IMR-90 (cell line): Measurements from ENCODE around the gene EFHC1. TPM values are rescaled to one million over a fixed set of nuclear protein-coding genes. Genes with fewer than 3 reads are reported as not detected.
A peak's percentile ranks its signal among the peaks of the same experiment; 100 is the strongest.

ENCODE experiments used
- ATAC-seq: fragments of 200-7000 bp; cut with Tn5 transposase; 2 replicates; pipeline ENCODE4 v1.9.1; 2020; ENCODE audit warnings: low read depth, mild to moderate bottlenecking, moderate library complexity
- BruUV-seq: library from RNA; stranded (reverse); fragments of 400-500 nt; replicated peaks from 2 replicates; lab custom pipeline; 2021; lab: Mats Ljungman, UMichigan
- CTCF ChIA-PET: fragments of 300-600 bp; formaldehyde crosslinking; extraction: SDS; loops from one replicate; lab custom pipeline; 2021; ENCODE audit warnings: antibody characterized with exemption; lab: Yijun Ruan, JAX
- POLR2A ChIA-PET: fragments of 300-600 bp; sonication (Branson Sonifier 250); formaldehyde crosslinking; loops from one replicate; lab custom pipeline; 2022; ENCODE audit warnings: antibody characterized with exemption; ENCODE audit not compliant: unreplicated experiment; lab: Charles Lee
- DNase-seq: peaks from one replicate; pipeline ENCODE4 v3.0.0; 2013
- H2AFZ ChIP-seq: replicated peaks from 2 replicates; pipeline ENCODE3; 2013; ENCODE audit warnings: low read length, mild to moderate bottlenecking; ENCODE audit not compliant: poor library complexity
- H2AK5ac ChIP-seq: 2 replicates; pipeline ENCODE4 v1.6.1; 2013; ENCODE audit warnings: low read depth, low read length, inconsistent platforms
- H2AK9ac ChIP-seq: replicated peaks from 2 replicates; pipeline ENCODE3; 2013; ENCODE audit warnings: mild to moderate bottlenecking, low read depth, low read length, moderate library complexity; ENCODE audit not compliant: poor library complexity
- H2BK120ac ChIP-seq: 2 replicates; pipeline ENCODE4 v1.6.1; 2013; ENCODE audit warnings: low read depth, low read length, inconsistent platforms
- H2BK15ac ChIP-seq: 3 replicates; pipeline ENCODE4 v1.6.1; 2013; ENCODE audit warnings: low read depth, low read length, inconsistent platforms
- H2BK20ac ChIP-seq: 2 replicates; pipeline ENCODE4 v1.6.1; 2013; ENCODE audit warnings: low read depth, mild to moderate bottlenecking, inconsistent platforms, low read length, moderate library complexity
- H2BK5ac ChIP-seq: 2 replicates; pipeline ENCODE4 v1.6.1; 2013; ENCODE audit warnings: mild to moderate bottlenecking, low read depth, low read length, inconsistent platforms; ENCODE audit not compliant: poor library complexity, severe bottlenecking
- H3K14ac ChIP-seq: replicated peaks from 2 replicates; pipeline ENCODE4 v1.6.1; 2013; ENCODE audit warnings: low read depth, low read length, inconsistent platforms
- H3K18ac ChIP-seq: 2 replicates; pipeline ENCODE4 v1.6.1; 2013; ENCODE audit warnings: low read depth, low read length, control low read depth
- H3K23ac ChIP-seq: 2 replicates; pipeline ENCODE4 v1.6.1; 2013; ENCODE audit warnings: low read depth, low read length, inconsistent platforms
- H3K27ac ChIP-seq: 2 replicates; pipeline ENCODE4 v1.5.1; 2013; ENCODE audit warnings: mild to moderate bottlenecking, control low read depth, low read length; ENCODE audit not compliant: insufficient read depth
- H3K27me3 ChIP-seq: 2 replicates; pipeline ENCODE4 v1.6.1; 2013; ENCODE audit warnings: low read length; ENCODE audit not compliant: control insufficient read depth, insufficient read depth
- H3K36me3 ChIP-seq: 2 replicates; pipeline ENCODE4 v1.6.1; 2013; ENCODE audit warnings: low read length, mixed read lengths; ENCODE audit not compliant: control insufficient read depth, insufficient read depth
- H3K4ac ChIP-seq: 2 replicates; pipeline ENCODE4 v1.6.1; 2013; ENCODE audit warnings: low read depth, low read length, inconsistent platforms
- H3K4me1 ChIP-seq: 2 replicates; pipeline ENCODE4 v1.6.1; 2013; ENCODE audit warnings: low read length, mixed read lengths; ENCODE audit not compliant: control insufficient read depth, insufficient read depth
- H3K4me2 ChIP-seq: 2 replicates; pipeline ENCODE4 v1.6.1; 2013; ENCODE audit warnings: low read depth, mild to moderate bottlenecking, control low read depth, low read length, moderate library complexity
- H3K4me3 ChIP-seq: 2 replicates; pipeline ENCODE4 v1.5.1; 2013; ENCODE audit warnings: low read depth, mild to moderate bottlenecking, control low read depth, low read length, moderate library complexity; ENCODE audit not compliant: insufficient read depth
- H3K56ac ChIP-seq: 2 replicates; pipeline ENCODE4 v1.6.1; 2013; ENCODE audit warnings: low read length, inconsistent platforms; ENCODE audit not compliant: insufficient read depth; ENCODE audit errors: extremely low read depth
- H3K79me1 ChIP-seq, 2 experiments: 2 replicates each; pipeline ENCODE4 v1.6.1; 2013; ENCODE audit warnings: low read length in 2 of 2, inconsistent platforms in 1 of 2, low read depth in 1 of 2
- H3K9ac ChIP-seq: 2 replicates; pipeline ENCODE4 v1.6.1; 2013; ENCODE audit warnings: low read depth, low read length, control low read depth
- H3K9me1 ChIP-seq: 2 replicates; pipeline ENCODE4 v1.6.1; 2013; ENCODE audit warnings: low read length, inconsistent platforms; ENCODE audit not compliant: insufficient read depth
- H3K9me3 ChIP-seq: 2 replicates; pipeline ENCODE4 v1.6.1; 2013; ENCODE audit warnings: low read length; ENCODE audit not compliant: control insufficient read depth, insufficient read depth
- H4K20me1 ChIP-seq: 2 replicates; pipeline ENCODE4 v1.6.1; 2013; ENCODE audit warnings: low read length, inconsistent platforms; ENCODE audit not compliant: insufficient read depth
- H4K5ac ChIP-seq: 2 replicates; pipeline ENCODE4 v1.6.1; 2013; ENCODE audit warnings: mild to moderate bottlenecking, low read depth, low read length, control low read depth
- H4K8ac ChIP-seq, 2 experiments: 2 replicates each; pipeline ENCODE4 v1.6.1; 2013; ENCODE audit warnings: low read depth in 2 of 2, low read length in 2 of 2, control low read depth in 1 of 2, inconsistent platforms in 1 of 2
- H4K91ac ChIP-seq: 2 replicates; pipeline ENCODE4 v1.6.1; 2013; ENCODE audit warnings: low read depth, low read length, inconsistent platforms; ENCODE audit not compliant: insufficient read depth
- BHLHE40 ChIP-seq: fragments of 150-350 bp; IDR thresholded peaks from 2 replicates; pipeline ENCODE4 v1.6.1; 2016; ENCODE audit warnings: mild to moderate bottlenecking, low read depth, low read length
- NFE2L2 ChIP-seq: fragments of 150-350 bp; IDR thresholded peaks from 2 replicates; pipeline ENCODE4 v1.6.1; 2016; ENCODE audit warnings: low read depth, mild to moderate bottlenecking, low read length
- POLR2A ChIP-seq: IDR thresholded peaks from 2 replicates; pipeline ENCODE4 v1.6.1; 2012; ENCODE audit warnings: mild to moderate bottlenecking, low read depth, low read length
- RCOR1 ChIP-seq: IDR thresholded peaks from 2 replicates; pipeline ENCODE4 v1.6.1; 2012; ENCODE audit warnings: mild to moderate bottlenecking, low read length, improper control_type of control experiment; ENCODE audit not compliant: insufficient replicate concordance
- dilution Hi-C: fragments of 300-500 bp; cut with HindIII; formaldehyde crosslinking; loops from one replicate; pipeline ENCODE4 v1.14.3; 2018; ENCODE audit warnings: low sequenced_read_pairs; ENCODE audit not compliant: unreplicated experiment
- in situ Hi-C: fragments of 300-500 bp; cut with MboI; formaldehyde crosslinking; loops from 3 replicates; pipeline ENCODE4 v1.14.3; 2019; ENCODE audit warnings: low sequenced_read_pairs, inconsistent platforms, mixed read lengths
- intact Hi-C: fragments of 100-400 bp; cut with micrococcal nuclease; formaldehyde crosslinking; loops from 2 replicates; pipeline ENCODE4 v1.10.0; 2022
- polyA plus RNA-seq, 3 experiments: library from polyadenylated mRNA; depleted of rRNA; stranded (reverse); fragments of >200 nt; gene quantifications; 2 replicates each; pipeline ENCODE4 v1.2.3, GENCODE V29; 2012; ENCODE audit warnings: low replicate concordance in 1 of 3
- total RNA-seq: library from RNA; depleted of rRNA; stranded (reverse); fragments of >200 nt; gene quantifications from 2 replicates; pipeline ENCODE4 v1.2.3, GENCODE V29; 2012

The EFHC1 gene
- total and polyA plus RNA-seq, 2 of the 4 experiments (the other 2 are of a cell fraction), result 14.0 to 23.0 TPM

- in situ Hi-C loops, result no loop called here
- no peak overlapping the region for H4K91ac ChIP-seq
- ChIA-PET CTCF (no interaction called here), POLR2A (no interaction called here)
- H3K27me3 ChIP-seq, result no peaks in the 10 kb centered on the region
- H3K14ac ChIP-seq, result no peak overlapping the region
- H2AK5ac ChIP-seq, result no peak overlapping the region
- no peaks in the 10 kb centered on the region for H3K36me3 ChIP-seq
- no peak overlapping the region for H3K56ac ChIP-seq
- no peaks in the 10 kb centered on the region for H3K9me3 ChIP-seq
- H3K4me3 ChIP-seq, result no peak overlapping the region
- peaks cover 9% of the 10 kb centered on the region for H3K4me1 ChIP-seq
- no peak overlapping the region for H2BK120ac ChIP-seq
- dilution Hi-C loops, result loop anchor here (25.0 kb wide), 1 partner anchor 251 kb away; the partner anchor contains the start of gene TMEM14A
- peak; percentile 80 for ATAC-seq
- DNase-seq, result peak; percentile 57
- H3K27ac ChIP-seq, result peak overlapping the region; percentile 20; the same call in 1 of the 2 replicates
- H2BK15ac ChIP-seq, result no peak overlapping the region
- no peak overlapping the region; the same call in 1 of the 2 replicates for H2BK20ac ChIP-seq
- peaks cover 2% of the 10 kb centered on the region; the same call in 1 of the 2 replicates for H3K9me1 ChIP-seq
- no peak overlapping the region for H2AK9ac ChIP-seq
- no peak overlapping the region for H2AFZ ChIP-seq
- no peak overlapping the region for H3K9ac ChIP-seq
- H4K8ac ChIP-seq, result no peak overlapping the region
- peak overlapping the region; percentile 67 for H2BK5ac ChIP-seq
- BruUV-seq, result no TSS peak
- peak overlapping the region; percentile 36; the same call in 1 of the 2 replicates for H3K23ac ChIP-seq
- no peaks in the 10 kb centered on the region for H3K79me1 ChIP-seq
- H3K4ac ChIP-seq, result no peak overlapping the region
- H4K5ac ChIP-seq, result no peak overlapping the region
- intact Hi-C loops, result loop anchor here (2.0 kb wide), 1 partner anchor 584 kb away; the partner anchor contains the start of gene GSTA4
- H3K4me2 ChIP-seq, result no peak overlapping the region
- H4K20me1 ChIP-seq, result no peaks in the 10 kb centered on the region
- no peak for TF ChIP-seq BHLHE40
- no peak for TF ChIP-seq RCOR1
- TF ChIP-seq POLR2A, result no peak
- TF ChIP-seq NFE2L2, result no peak
- H3K18ac ChIP-seq, result peak overlapping the region; percentile 43; the same call in 1 of the 2 replicates
Measured at GRCh38 chr6:52410979-52411378, 9.2 kb upstream of the EFHC1 start.
